ENCODE results near the gene JPH4.

DNA sequence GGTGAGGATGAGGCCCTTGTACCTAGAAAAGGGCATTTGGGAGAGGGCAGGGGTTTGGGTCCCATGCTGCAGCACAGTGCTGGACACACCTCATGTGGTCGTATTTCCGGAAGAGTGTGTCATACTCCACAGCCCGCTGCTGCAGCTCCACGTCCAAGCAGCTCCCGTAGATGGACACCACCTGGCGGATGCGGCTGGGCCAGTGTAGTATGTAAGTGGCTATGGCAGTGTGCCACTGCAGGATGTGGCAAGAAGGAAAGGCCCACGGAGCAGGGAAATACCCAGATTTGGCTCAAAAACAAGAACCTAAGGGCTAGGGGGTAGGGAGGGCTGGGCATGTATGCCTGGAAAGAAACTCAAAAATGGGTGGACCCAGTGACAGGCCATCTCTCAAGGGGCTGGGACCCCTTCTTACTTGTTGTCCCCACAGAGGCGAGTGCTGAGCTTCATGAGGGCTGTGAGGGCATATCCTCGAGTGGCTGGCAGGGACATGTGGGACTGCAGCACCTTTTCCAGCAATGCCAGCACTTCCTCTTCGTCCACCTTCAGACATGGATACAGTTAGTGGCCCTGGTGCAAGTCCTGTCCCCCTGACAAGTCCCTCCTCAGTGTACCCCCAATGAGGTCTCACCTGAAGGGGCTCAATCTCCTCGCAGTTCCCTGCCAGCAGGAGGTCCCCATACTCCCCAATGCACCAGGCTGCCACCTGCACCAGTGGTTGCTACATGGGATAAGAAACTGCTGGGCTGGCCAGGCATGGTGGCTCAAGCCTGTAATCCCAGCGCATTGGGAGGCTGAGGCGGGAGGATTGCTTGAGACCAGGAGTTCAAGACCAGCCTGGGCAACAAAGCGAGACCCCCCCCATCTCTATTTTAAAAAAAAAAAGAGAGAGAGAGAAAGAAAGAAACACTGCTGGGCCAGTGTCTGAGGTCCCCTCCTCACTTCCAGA is 16.4 kb downstream of the JPH4 start:
- TF ChIP-seq POLR2AphosphoS5 (IDR thresholded peaks at IDR 0.05) (no peak), POLR2A (IDR thresholded peaks at IDR 0.05) (no peak)

Measured in transverse colon (tissue), 3 donors.